UCSD-AML1 (cell line): ENCODE data around the gene LY6G5B.

ENCODE experiments used
- DNase-seq: peaks from one replicate; lab custom pipeline; 2025; ENCODE audit not compliant: unreplicated experiment; lab: John Stamatoyannopoulos, UW

LY6G5B gene, protein sequence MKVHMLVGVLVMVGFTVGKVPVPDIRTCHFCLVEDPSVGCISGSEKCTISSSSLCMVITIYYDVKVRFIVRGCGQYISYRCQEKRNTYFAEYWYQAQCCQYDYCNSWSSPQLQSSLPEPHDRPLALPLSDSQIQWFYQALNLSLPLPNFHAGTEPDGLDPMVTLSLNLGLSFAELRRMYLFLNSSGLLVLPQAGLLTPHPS

DNA sequence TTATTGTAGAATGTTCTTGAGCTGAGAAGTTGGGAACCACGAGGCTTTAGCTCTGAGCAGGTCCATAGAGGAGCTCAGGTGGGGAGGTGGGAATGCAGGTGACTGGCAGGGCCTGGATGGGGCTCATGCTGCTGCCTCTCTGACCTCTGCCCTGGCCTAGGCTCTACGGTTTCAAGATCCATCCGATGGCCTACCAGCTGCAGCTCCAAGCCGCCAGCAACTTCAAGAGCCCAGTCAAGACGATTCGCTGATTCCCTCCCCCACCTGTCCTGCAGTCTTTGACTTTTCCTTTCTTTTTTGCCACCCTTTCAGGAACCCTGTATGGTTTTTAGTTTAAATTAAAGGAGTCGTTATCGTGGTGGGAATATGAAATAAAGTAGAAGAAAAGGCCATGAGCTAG is at the start of gene LY6G5B:
TSS of gene LY6G5B (plus strand) at position 301 of the 400 bp plus-strand sequence. CDS start 975 bp downstream, outside the sequence.
- DNase-seq, result no peak

DNA sequence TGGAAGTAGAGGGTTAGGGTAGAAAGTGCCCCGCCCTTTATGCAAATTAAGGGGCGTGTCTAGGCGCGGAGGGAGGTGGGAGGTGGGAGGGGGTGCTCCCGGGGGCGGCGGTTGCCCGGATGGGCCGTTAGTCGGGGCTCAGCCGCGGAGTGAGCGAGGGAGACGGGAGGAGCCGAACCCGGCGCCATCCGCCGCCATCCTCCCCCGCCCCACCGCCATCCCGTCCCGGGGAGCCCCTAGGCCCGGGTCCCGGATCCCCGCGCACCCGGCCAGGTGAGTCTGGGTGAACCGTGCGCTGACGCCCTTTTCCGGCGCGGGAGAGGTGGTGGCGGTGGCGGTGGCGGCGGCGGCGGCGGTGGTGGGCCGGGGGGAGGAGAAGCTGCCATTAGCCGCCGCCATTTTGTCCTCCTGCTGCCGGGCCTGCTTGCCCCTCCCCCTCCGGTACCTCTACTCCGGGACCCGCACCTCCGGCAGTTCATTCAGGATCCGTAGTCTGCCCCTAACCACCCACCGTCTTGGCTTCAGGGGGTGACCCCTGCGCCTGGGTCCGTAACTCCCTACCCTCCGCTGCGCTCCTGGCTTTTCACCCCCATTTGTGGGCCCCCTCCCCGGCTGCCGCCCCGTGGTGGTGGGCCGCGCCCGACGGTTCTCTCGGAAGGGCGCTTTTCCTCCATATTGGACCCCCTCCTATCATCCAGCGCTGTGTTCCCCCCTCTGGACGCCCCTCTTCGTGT is 49.0 kb upstream of the LY6G5B start, which contains the start of gene PRRC2A:
TSS of gene PRRC2A (plus strand) at position 130 of the 734 bp plus-strand sequence. CDS start 2,075 bp downstream, outside the sequence.
- DNase-seq, result peak; percentile 89

GRCh38 chr6:31621320-31621939 is 48.3 kb upstream of the LY6G5B start:
- no peak for DNase-seq

DNA sequence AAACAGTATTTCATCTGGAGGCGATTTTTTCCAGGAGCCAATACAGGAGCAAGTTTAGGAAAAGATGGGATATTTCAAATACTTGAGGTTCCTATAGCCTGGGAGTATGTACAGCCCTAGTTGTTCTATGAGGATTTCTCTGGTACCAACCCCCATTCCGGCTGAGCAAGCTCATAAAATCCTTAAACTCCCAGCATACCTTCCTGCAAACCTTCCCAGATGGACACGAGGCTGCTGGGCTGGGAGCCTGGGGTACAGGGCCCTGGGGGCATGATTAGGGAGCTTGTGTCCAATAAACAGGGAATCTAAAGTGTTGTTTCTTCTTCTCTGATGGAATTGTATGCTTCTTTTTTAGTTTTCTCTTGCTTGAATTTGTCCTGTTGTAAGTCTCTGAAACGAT is 47.8 kb upstream of the LY6G5B start:
- no peak for DNase-seq

GRCh38 chr6:31622684-31623091 is 47.1 kb upstream of the LY6G5B start:
- DNase-seq, result no peak

DNA sequence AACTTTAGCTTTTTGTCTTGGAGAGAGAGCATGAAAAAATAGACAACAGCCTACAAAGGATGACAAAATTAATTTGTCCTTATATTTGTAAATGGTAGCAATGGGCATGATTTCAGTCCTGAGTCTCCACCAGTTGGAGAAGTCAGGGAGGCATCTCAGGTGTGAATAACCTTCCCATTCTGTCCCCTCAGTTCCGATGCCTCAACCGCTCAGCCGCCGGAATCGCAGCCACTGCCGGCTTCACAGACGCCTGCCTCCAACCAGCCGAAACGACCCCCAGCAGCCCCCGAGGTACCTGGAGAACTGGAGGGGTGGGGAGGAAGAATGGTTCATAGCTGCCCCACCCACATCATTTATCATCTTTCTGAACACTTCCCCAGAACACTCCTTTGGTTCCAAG is 45.7 kb upstream of the LY6G5B start:
- DNase-seq, result no peak

DNA sequence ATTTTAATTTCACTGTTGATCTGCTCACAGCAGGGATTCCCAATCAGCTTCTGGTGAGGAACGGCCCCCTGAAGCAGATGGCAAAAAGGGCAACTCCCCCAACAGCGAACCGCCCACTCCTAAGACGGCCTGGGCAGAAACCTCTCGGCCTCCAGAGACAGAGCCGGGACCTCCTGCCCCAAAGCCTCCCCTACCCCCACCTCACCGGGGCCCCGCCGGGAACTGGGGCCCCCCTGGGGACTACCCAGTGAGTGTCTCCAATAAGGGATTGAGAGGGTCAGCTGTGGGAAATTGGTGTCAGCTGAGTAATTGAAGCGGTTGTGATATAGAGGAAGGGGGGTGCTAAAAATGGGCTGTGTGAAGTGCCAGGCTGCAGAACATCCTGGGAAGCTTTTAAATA is 42.8 kb upstream of the LY6G5B start:
- DNase-seq, result no peak

- no peak for DNase-seq
Measured at GRCh38 chr6:31627690-31628287, 42.0 kb upstream of the LY6G5B start.

- DNase-seq, result no peak
Measured at GRCh38 chr6:31629014-31629413, 40.8 kb upstream of the LY6G5B start.

- no peak for DNase-seq
Measured at GRCh38 chr6:31630177-31630934, 39.4 kb upstream of the LY6G5B start.

GRCh38 chr6:31631209-31631608 is 38.6 kb upstream of the LY6G5B start:
- DNase-seq, result no peak

- DNase-seq, result no peak
Measured at GRCh38 chr6:31631681-31632278, 38.0 kb upstream of the LY6G5B start.

DNA sequence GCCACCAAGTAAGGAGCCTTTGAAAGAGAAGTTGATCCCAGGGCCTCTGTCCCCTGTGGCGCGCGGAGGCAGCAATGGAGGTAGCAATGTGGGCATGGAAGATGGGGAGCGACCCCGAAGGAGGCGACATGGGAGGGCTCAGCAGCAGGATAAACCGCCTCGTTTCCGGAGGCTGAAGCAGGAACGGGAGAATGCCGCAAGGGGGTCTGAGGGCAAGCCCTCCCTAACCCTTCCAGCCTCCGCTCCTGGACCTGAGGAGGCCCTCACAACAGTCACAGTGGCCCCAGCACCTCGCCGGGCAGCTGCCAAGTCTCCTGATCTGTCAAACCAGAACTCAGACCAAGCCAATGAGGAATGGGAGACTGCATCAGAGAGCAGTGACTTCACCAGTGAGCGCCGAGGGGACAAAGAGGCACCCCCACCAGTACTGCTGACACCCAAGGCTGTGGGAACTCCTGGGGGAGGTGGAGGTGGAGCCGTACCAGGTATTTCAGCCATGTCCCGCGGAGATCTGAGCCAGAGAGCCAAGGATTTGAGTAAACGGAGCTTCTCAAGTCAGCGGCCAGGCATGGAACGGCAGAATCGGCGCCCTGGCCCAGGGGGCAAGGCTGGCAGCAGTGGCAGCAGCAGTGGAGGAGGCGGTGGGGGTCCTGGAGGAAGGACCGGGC is 37.4 kb upstream of the LY6G5B start:
- no peak for DNase-seq

DNA sequence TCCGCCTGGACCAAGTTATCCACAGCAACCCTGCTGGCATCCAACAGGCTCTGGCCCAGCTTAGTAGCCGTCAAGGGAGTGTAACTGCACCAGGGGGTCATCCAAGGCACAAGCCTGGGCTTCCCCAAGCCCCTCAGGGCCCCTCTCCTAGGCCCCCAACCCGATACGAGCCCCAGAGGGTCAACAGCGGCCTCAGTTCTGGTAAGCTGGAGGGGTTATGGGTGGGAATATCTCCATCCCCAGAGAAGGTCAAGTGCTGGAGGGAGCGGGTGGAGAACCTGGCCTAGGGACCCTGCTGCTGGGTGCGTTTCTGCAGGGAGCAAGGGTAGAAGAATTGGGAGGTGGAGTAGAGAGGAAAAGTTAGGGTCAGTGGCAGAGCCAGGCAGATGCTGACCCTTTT is 36.3 kb upstream of the LY6G5B start:
- no peak for DNase-seq

DNA sequence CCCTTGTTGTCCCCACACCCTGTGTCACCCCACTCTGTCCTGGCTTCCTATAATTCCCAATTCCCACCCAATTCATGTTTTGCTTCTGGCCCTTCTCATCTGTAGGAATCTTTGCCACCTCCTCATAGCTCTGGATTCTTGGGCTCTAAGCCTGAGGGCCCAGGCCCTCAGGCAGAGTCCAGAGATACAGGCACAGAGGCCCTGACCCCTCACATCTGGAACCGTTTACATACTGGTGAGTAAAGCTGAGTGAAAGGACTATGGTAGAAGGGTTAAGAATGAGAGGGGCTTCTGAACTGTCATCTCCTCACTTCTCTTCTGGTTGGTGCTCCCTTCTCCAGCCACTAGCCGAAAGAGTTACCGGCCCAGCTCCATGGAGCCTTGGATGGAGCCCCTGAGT is 35.6 kb upstream of the LY6G5B start:
- DNase-seq, result no peak

DNA sequence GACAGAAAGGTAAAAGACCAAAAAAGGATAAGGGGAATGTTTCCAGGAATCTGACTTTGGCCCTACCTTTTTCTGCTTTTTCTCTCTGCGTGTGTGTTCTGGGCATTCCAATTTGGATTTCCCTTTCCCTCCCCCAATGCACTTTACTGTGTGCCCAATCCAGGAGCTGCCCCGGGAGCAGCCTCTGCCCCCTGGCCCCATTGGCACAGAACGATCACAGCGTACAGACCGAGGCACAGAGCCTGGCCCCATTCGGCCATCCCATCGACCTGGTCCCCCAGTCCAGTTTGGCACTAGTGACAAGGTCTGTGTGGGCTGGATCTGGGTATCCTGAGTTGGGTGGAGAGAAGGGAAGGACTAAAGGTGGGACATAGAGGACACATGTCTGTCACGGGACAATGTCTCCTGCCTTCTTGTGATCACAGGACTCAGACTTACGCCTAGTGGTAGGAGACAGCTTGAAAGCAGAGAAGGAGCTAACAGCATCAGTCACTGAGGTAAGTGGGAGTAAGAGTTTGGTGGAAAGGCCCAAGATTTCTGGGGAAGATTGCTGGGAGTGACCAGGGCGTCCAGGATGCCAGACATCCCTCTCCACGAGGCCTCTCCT is 34.7 kb upstream of the LY6G5B start:
- no peak for DNase-seq

GRCh38 chr6:31636698-31637596 is 32.8 kb upstream of the LY6G5B start:
- DNase-seq, result no peak

- DNase-seq, result no peak
Measured at GRCh38 chr6:31639043-31639442, 30.7 kb upstream of the LY6G5B start.

DNA sequence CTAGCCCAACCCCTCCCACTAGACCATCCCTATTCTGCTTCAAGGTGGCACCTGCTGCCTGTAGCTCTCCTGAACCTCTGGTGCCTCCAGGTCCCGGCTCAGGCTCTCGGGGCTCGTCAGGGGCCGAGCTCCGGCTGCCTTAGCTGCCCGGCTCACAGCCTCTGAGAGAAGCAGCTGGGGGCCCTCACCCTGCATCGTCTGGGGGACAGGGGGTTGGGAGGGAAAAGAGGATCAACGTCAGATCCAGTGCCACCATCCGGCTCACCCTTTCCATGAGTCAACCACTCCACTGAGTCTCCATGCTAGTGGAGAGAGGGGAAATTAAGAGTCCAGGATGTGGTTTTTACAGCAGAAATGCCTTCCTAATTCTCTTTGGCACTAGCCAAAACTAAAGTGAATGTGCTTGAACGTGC is 30.3 kb upstream of the LY6G5B start:
- peak; percentile 66 for DNase-seq
